DMS114 treated with DMSO at 0.1 percent for 48 hours (cell line): ENCODE results near the gene GNB1L.

Experiments used
- DNase-seq: peaks from one replicate; lab custom pipeline; 2025; ENCODE audit not compliant: unreplicated experiment; lab: John Stamatoyannopoulos, UW

GNB1L gene

DNA sequence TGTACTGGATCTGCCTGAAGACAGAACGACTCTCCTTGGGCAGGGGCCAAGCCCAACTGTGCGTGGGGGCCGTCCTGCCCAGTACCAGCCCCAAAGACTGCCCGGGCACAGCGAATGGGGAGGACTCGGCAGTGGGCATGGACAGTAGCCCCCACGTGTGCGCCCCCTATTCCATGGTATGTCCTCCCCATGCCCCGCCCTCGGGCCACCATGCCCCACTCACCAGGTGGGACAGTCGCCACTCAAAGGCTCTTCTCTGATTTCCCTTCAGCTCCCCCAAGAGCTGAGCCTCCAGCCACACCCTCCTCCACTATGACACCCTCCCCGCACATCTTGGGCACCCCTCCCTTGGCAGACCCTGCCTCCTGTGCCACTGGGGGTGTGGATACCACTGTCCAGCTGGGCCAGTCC, 43.5 kb downstream of the GNB1L start:
- DNase-seq: no peak

DNA sequence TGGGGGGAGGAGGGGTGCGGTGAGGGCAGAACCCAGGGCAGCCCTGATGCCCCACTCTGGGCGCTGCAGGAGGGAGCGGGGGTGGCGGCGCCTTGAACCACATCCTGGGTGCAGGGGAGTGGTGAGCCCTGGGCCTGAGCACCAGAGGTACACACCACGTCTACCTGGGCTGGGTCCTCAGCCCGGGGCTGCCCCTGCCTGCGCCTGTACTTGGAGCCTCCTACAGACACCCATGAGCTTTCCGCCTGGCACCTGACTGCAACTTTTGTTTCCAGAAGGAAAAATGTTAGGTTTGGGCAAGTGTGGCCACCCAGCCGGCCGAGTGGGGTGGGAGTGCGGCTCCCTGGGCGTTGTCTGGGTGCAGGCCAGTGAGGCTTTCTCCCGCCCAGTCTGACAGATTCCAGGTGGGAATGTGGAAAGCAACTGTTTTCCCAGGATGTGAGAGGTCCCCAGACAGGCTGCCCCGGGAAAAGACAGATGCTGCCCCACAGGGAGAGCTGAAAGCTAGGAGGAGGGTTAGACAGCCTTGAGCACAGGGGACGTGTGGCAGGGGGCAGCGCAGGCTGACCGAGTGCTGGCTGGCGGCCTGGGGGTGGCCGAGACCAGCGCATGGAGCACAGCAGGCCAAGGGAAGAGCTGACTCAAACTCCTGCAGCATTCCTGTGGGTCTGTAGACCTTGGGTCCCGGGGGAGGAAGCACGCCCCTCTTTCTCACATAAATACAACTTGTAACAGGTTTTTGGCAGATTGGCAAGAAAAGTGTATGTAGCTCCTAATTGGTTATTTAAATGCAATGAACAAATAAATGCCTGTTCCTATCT, 44.1 kb downstream of the GNB1L start:
- DNase-seq: no peak

DNA sequence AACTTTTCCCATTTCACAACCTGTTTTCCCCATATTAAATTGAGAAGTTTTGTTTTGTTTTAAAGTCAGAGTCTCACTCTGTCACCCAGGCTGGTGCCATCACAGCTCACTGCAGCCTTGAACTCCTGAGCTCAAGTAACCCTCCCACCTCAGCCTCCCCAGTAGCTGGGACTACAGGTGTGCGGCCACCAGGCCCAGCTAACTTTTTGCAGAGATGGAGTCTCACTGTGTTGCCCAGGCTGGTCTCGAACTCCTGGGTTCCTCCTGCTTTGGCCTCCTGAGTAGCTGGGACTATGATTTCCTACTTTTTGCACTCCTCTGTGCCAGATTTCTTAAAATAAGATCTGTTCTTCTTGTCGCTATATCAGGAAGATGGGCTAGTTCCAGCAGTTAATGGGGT, 44.9 kb downstream of the GNB1L start:
- no peak for DNase-seq

DNA sequence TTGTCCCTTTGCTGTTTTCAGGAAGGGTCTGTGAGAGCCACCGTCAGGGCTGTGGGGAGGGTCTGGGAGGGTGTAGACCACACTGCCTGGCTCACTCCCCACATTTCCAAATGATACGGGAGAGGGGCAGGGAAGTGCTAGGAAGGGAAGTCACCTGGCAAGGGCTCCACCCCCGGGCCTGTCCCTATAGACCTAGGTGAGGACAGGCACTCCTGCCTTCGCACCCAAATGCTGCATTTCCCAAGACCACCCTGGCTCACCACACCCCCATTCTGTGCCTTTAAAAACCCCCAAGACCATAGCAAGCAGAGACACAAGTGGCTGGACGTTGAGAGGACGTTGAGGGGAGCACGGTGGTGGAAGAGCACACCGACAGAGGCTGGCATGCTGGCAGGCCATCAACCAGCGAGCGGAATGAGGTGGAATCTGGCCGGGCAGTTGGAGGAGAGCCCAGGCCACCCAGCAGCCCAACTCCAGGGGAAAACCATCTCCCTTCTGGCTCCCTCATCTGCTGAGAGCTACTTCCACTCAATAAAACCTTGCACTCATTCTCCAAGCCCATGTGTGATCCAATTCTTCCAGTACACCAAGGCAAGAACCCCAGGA, 45.7 kb downstream of the GNB1L start:
- no peak for DNase-seq

DNA sequence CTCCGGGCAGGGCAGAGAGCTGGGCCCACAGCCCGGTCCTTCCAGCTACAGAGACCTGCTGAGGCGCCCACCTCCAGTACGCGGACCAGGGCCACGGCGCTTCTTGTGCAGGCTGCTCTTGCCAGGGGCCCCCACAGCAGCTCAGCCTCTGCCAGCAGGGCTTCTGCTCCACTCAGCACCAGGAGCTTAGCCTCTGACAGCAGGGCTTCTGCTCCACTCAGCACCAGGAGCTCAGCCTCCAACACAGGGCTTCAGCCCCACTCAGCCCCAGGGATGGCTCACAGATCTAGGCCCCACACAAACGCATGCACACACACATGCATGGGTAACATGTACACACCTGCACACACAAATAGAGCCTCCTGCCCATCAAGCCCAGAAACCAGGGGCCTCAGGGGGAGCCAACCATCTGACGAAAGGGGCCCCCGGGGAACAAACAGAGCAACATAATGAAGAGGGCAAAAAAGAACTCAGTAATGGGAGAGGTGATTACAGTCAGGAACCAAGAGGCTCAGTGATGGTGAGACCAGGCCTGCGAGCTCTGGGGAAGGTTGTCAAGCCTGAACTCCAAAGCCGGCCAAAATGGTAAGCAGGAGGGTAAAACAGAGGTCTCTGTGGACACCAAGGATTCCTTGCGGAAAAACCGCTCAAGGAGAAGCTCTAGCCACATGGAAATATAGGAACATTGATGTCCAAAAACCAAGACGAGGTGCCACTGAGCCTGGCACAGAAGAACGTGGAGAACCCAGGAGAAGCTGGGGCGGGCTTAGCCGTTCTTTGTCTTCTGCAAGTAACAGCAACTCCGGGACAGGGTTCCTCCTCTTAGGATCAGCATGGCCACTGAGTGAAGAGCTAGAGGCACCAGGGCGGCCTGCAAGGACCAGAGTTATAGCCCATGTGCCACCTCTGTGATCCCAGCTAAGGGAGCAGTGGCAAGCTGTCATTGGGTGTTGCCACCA, 46.5 kb downstream of the GNB1L start:
- no peak for DNase-seq

DNA sequence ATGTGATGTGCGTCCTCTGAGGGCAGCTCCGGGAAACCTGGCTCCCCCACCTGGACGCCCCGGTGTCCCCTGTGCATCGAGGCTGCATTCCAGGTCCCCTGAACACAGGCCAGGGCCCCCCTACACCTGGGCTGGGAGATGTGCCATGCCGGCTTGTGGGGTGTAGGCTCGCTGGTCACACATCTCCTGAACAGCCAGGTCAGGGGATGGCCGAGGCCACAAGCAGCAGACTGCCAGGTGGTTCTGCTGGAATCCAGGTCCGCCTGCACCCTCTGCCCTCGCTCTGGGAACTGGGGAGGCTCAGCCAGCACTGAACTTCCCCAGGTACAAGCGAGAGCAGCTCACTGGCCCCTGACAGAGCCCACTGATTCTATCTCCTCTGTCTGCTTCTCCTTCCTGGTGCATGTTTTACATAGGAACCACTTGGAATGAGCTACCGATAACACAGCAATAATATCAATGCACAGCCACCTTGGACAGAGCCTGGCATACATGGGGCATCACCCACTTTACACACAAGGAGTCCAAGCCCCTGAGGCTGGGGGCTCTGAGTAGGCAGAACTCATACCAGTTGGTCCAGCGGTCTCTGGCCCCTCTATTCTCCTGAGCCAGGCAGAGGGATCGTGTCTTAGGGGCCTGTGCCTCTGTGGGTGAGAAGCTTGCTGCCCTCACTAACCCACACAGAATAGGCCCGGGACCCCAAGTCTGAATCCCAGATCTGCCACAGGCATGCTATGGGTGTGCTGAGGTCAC, 47.3 kb downstream of the GNB1L start:
- DNase-seq: no peak

DNA sequence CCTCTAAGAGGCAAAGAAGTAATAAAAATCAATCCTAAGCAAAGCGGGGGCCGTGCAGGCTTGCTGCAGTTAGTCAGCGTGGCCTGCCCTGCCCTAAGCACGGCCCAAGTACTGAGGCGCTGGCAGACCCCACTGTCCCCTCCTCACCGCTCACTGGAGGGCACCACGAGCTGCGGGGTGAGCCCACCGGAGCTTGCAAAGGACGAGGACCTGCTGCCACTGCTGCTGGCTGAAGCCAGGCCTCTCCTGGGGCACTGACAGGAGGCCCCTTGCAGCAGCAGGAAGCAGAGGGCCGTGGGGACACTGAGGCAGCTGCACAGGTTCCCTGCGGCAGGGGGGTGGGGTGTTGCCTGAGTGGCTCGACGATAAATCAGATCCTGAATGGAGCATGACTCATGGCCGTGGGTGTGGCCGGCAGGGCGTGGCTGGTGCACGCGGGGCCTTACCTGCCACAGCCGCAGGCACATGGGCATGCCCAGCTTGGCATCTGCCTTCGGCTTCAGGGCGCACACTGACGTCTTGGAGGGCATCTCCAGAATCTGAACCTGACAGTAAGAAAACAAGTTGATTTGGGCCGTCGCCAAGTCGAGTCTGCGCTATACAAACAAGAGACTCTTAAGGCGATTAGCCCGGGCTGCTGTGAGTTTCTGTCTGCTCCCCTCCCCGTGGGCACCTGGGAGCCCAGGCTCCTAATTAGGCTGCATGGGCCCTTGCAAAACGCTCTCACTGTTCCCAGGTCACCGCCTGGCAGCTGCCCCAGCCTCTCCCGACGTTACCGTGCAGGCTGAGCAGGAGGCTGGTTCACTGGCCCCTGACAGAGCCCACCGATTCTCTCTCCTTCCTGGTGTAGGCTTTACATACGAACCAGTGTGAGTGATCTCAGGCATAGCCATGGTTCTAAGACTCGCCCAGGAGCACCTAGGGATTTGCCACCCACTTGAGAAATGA, 48.2 kb downstream of the GNB1L start:
- DNase-seq: no peak

DNA sequence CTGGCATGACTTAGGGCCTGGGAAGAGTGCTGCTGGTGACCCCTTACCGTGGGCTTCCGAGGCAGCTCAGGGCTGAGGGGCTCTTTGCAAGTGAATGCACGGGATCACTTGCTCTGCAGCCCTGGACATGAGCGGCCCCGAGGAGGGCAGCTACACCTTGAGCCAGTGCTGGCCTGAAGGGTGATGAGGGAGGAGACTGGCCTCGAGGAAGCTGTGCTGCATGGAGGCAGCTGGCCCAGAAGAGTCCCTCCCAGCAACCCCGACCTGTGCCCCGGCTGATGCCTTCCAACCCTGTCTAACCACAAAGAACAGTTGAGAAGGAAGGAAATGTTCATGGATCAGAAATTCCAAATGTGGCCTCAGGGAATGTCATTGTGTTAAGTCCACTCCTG, 48.9 kb downstream of the GNB1L start:
- DNase-seq: no peak

DNA sequence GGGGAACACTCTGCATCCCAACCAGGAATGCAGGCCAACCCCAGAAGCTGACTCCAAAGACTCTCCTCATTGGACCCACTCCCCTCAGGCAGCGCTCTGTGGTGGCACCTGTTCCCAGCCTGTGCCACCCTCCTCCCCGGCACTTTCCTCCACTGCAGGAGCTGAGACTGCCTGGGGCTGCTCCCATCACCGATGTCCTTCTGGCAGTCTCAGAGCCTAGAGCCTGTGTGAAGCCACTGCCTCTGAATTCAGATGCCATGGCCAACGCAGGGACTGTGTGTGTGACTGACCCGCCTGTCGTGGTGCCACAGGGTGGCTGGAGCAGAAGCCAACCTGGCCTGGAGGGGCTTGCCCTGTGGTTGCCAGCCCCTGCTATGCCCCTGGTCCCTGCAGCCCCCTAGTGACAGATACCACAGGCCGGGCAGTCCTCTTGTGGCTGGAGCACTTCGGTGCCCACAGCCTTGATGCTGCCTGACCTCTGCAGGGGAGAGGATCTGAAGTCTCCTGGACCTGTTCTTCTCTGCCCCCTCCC, 50.9 kb downstream of the GNB1L start:
- no peak for DNase-seq

DNA sequence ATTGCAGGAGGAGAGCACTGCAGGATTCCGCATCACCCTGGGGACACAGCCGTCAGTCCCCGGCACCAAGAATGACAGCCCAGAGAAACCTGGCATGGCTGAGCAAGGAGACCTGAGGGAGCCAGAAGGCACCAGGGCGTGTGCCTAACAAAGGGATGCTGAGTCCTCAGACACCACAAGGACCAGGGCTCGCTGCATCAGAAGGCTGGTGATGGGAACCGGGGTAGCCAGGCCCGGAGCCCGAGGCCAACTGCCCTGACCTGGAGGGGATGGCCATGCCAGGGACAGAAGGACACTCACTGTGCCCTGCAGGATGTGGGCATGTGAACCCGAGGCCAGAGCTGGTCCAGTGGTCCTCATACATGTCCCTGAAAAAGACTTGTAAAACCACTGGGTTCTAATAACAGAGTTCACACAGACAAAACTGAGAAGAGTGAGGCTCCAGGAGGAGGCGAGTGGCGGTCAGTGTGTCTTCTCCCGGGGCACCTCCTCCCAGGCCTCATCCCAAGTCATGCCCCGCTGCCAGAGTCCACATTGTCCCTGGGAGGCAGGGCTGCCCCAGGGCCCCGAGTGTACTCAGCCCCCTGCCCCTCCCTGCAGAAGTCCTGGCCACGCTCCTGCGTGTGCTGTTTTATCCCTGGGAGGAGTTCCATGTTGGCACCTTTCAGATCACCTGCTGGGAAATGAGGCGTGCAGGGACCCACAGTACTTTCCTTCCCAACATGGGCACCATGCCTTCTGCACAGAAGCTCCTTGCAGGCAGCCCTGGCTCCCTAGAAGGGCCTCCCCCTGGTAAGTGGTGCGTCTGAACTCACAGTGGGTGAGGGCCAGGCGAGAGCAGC, 51.6 kb downstream of the GNB1L start:
- no peak for DNase-seq

DNA sequence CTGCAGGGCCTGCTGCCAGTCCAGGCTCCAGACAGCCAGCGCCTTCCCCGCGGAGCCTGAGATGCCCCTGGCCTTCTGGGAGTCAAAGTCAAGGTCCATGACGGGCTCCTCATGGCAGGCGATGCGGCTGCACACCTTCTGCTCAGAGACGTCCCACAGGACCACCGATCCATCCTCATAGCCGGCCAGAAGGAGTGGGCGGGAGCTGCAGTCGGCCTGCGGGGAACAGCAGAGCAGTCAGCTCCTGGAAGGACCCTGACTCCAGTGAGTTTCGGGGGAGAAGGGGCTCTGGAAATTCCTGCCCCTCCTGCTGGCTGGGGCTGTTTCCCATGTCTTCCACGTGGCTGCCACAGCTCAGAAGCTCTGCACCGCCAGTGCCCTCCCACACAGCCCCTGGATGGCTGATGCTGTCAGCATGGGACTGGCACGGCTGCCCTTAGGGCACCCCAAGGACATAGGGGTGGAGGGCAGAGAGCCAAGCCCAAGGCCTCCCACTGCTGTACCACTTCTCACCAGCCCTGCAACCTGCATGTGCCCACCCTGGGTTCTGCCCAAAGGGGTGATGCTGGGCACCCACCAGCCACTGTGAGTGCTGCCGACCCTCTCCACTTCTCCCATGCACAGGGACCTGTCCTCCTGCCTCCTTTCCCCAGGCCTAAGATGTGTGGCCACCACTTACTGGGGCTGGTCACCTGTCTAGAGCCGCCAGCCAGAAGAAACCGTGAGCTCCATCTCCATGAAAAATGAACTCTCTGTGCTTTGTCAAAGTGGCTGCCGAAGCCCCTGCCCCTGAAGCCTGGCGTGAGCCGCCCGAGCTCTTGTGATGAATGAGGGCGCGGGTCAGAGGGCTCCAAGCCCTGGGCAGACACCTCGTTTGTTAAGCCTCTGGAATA, 52.4 kb downstream of the GNB1L start:
- no peak for DNase-seq

DNA sequence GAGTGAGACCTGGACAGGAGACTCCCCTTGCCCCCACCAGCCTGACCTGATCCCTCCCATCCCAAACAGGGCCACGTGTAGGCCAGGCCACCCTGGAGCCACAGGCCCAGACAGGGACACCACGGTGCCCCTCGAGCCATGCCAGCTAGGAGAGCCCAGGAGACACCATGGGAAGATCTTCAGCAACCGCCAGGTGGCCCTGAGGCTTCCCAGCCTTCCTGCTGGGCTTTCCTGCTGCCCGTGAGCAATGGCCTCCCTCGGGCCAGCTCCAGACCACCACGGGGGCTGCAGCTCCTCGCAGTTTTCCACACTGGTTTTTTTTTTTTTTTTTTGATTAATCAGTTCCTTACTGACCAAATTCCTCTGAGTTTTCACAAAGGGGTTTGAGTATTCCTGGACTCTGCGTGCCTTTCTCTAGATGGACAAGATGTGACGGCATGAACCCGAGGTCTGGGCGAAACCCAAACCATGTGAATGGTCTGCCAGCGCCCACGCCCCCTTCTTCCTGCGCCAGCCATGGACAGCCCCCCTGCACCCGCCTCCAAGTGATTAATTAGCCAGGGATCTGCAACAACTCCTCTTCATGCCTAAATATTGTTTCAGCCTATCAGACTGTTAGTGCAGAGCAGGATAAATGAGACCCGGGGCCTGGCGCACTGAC, 53.2 kb downstream of the GNB1L start:
- DNase-seq: no peak

DNA sequence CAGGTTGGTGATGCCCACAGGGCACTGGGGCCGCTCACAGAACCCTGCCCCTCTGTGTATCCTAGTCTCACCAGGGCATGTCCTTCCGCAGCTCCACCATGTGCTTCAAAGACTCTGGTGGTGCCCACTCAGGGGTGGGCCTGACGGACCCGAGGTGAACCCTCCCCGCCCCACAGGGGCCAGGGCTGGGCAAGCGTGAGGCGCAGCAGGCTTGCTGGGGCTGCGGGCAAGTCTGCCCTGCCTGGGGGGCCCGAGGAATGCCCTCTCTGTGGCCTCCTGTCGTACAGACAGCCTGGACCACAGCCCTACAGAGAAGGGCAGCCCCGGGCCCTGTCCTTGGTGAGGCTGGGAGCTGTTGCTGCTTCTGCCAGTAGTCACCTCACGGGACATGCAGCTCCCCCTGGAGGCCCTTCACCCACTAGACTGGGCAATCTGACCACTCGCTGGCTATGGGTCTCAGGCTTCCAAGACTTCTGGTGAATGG, 53.9 kb downstream of the GNB1L start:
- no peak for DNase-seq

DNA sequence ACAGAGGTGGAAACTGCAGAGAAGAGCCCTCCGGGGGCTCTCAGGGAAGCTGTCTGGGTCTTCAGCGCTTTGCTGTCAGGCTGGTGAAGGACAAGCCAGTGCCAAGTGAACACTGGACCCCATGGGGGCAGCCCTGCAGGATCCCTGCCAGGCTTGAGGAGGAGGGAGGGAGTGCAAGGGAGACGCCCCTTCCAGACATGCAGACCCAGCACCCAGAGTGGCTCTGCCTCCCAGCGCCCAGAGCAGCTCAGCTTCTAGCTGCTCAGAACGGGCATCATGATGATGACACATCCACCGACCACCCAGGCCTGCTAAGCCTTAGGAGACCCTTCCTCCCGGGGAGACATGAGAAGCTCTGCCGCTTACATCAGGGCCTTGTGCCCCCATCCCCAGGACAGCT, 54.4 kb downstream of the GNB1L start:
- DNase-seq: no peak

DNA sequence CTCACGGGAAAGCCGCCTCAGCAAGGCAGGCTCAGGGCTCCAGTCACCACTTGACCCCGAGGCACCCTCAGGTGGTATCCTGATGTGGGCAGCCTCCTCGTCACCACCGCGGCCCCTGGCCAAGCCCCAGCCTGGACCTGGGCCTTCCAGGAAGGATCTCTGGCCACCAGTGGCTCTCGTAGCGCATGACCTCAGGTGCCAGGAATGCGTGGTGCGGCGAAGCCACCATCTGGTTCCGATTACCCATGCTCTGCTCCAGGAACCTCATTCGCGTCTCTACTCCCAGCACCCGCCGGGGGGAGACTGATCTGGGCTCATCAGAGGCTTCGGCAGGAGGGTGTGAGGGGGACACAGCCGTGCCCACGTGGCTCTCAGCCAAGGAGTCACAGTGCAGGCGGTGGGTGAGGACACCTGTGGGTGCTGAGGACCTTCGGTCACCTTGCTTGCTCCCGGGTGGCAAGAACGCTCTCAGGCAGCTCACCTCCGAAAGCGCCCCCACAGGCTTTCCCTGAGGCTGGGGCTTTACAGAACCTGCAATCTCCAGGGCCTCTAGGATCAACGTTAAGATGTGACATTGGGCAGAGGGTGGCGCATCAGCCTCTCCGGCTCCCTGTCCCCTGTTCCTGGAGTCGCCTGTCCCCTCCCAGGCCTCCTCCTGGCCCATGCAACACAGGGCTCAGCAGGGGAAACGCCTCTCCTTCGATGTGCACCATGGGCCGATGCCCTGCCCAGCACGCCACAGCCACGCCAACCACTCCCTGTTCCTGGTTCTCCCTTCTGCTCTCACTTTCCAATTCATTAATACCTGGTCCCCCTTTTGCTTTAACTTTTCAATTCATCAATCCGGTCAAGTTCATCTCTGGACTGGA, 55.1 kb downstream of the GNB1L start:
- DNase-seq: no peak

DNA sequence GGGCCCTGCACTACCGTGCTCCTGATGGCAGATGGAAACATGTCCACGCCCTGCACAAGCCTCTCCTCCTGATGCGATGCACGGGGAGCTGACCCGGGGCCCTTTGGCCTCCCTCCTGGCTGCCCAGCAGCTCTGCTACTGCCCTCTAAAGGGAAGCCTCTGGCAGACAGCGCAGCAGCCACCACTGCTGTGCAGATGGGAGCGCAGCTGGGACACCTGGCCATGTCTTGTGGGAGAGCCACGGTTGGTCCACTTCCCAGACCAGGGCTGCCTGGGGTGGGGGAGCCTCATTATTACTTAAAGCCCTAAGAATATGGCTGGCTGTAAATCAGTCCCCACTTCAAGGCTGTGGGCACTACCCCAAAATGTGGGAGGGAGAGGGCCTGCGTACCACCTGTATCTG, 55.8 kb downstream of the GNB1L start:
- no peak for DNase-seq
